ENCODE measurements around the gene PLA2G6.
"Not testable (repeated sequence)": the region's sequence is repeated elsewhere in the genome, so short reads cannot be mapped to it uniquely, and the experiment has no call there.

PLA2G6 gene

GRCh38 chr22:38129021-38129420 is 52.6 kb downstream of the PLA2G6 start:
- DNase-seq: no peak

DNA sequence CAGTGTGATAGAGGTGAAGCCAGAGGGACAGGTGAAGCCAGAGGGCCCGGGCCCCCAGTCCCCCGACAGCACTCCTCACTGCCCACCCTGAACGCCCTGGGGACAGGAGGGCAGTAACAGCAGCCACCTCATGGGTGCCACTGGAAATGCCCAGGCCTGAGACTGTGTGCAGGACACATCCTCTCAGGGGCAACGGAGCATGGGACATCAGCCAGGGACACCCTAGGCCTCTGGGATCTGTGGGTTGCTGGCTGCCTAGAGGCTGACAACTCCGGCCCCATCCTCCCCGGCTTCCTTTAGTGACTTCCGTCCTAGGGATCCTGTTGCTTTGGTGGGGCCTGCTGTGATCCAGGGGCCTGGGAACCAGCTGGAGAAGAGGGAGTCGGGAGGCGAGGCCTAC is 53.8 kb downstream of the PLA2G6 start:
- no peak for DNase-seq

DNA sequence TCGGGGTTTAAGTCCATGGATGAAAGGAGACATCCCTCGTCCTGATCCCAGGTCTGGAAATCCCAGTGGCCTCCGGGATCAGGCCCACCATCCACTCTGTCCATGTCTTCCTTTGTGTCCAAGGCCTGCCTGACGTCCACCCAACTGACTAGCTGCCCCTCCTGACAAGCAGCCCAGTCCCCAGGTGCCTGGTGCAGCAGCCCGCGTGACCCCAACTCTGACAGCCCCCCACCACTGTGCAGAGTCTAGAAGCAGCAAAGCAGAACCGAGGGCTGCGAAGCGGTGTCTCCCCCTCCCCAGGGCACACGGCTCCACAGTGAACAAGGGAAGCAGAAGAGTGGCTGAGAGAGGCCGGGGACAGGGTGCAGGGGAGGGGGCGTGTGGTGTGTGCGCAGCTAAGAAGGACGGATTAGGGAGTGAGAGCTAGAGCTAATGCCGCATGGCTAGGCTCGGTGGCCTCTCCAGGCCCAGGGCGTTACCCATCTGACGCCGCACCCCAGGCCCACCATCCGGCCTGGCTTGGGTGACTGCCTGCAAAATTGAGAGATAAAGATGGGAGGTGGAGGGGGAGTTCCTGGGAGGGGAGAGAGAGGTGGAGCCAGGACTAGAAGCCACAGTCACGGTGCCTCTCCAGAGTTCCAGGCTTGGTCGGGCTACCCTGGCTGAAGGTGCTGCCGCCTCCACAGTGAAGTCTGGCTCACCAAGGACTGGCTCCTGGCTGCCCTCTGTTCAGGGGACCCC is 54.5 kb downstream of the PLA2G6 start:
- no peak for DNase-seq

DNA sequence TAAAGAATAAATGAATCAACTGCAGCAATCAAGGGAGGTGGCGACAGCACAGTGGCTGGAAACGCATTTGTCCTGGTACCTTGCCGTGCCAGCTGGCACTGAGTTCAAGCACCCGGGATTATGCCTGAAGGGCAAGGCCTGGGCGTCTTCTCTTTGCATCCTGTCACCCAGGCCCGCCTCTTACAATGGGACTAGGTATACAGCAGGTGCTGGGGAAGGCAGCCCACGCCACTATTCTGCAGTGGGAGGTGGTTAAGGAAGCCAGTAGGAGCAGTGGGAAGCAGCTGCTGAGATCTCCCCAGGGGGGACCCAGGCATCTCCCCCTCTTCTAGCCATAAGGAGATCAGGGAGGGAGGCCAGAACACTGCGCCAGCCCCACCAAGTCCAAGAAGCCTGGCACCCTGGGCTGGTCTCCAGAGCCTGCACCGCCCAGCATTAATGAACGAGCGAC is 55.9 kb downstream of the PLA2G6 start:
- DNase-seq: no peak

DNA sequence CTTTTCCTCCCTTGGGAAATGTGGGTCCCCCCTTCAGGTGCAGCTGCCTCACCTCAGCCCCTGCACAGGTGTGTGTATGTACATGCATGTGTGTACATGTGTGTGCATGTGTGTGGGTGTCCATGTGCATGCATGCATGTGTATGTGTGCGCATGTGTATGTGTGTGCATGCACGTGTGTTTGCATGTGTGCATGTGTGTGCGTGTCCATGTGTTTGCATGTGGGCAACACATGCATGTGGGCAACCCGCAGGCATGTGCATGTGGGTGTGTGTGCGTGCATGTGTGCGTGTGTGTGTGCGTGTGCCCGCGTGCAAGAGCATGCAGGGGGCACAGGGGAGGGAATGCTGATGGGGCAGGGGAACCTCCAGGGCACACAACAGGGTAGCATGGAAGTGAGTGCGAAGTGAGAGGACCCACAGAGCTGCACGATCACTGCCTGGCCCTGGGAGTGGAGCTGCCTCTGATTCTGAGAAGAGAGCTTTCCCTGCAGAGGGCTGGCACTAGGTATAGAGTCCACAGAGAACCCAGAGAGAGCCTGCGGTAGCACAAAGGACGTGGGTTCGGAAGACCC is 56.5 kb downstream of the PLA2G6 start:
- DNase-seq: no peak

GRCh38 chr22:38124236-38124974 is 57.2 kb downstream of the PLA2G6 start:
- DNase-seq: no peak

DNA sequence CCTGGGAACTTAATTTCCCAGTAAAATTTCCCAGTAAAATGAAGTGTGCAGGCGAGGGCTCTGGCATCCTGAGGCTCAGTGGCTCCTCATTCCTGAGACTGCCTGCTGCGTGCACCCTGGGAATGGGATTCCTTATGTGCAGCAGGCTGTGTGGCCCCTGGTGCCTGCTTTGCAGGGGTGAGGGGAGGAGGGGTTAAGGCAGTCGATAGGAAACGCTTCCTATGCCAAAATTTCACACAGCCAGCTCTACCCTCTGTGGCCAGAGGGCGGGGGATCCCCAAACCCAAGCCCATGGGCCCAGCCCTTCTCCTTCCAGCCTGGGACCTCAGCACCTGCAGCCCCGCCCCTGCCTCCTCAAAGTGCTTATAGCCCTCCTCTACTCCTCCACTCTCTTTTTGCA is 59.0 kb downstream of the PLA2G6 start:
- no peak for DNase-seq

- DNase-seq: no peak
Measured at GRCh38 chr22:38120359-38121110, 61.1 kb downstream of the PLA2G6 start.

DNA sequence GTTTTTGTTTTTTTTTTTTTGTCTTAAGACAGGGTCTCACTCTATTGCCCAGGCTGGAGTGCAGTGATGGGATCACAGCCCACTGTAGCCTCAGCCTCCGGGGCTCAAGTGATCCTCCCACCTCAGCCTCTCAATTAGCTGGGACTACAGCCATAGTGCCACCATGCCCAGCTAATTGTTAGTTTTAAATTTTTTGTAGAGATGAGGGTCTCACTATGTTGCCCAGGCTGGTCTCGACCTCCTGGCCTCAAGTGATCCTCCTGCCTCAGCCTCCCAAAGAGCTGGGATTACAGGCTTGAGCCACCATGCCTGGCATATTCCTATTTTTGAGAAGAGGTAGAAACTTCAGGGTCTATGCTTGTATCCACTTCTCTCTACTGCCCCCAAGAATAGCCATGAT is 62.9 kb downstream of the PLA2G6 start:
- not testable (repeated sequence) for DNase-seq

- DNase-seq: no peak
Measured at GRCh38 chr22:38118182-38118581, 63.4 kb downstream of the PLA2G6 start.

DNA sequence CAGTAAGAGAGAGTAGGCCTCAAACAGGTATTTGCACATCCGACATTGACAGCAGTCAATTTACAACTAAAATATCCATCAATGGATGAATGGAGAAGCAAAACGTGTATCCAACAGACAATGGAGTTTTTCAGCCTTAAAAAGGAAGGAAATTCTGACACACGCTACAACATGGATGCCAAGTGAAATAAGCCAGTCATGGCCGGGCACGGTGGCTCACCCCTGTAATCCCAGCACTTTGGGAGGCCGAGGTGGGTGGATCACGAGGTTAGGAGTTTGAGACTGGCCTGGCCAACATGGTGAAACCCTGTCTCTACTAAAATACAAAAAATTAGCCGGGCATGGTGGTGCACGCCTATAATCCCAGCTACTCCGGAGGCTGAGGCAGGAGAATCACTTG is 64.1 kb downstream of the PLA2G6 start:
- DNase-seq: not testable (repeated sequence)

GRCh38 chr22:38115423-38116205 is 66.0 kb downstream of the PLA2G6 start:
- no peak for DNase-seq

- DNase-seq: peak; percentile 73
Measured at GRCh38 chr22:38114484-38115398, 66.9 kb downstream of the PLA2G6 start.

DNA sequence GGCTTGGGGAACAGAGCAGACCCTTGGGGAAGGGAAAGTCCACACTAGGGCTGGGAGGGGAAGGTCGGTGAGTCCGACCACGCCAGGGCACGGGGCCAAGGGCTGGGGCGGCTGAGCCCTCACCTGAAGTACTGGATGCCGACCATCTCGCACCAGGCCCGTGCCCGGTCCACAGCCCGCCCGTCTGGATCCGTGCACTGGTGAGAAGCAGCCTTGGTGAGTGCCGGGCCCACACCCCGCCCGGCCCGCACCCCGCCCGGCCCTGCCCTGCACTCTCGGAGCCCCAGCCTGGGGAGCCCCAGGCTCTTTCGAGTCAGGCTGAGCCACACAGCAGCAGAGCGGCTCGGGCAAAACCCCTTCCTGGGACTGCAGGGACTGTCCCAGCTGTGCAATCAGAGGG is 69.2 kb downstream of the PLA2G6 start:
- DNase-seq: no peak

DNA sequence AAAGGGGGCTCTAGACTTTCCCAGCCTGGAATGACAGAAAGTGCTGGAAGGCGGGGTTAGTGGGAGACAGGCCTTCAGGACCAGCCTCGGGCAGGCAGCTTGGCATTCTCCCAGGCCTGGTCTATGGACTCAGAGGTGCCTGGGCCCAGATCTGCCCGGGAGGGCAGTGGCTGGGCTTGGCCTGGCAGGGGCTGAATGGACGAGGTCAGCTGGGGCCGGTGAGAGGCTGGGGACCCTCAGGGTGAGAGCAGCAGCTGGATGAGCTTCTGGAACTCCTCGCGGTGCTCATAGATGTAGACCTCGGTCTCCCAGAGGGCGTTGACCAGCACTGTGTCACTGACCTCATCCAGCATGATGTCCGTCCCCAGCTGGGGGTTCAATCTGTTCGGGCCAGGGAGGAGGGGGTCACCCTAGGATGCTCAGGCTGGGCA is 69.7 kb downstream of the PLA2G6 start:
- DNase-seq: no peak

DNA sequence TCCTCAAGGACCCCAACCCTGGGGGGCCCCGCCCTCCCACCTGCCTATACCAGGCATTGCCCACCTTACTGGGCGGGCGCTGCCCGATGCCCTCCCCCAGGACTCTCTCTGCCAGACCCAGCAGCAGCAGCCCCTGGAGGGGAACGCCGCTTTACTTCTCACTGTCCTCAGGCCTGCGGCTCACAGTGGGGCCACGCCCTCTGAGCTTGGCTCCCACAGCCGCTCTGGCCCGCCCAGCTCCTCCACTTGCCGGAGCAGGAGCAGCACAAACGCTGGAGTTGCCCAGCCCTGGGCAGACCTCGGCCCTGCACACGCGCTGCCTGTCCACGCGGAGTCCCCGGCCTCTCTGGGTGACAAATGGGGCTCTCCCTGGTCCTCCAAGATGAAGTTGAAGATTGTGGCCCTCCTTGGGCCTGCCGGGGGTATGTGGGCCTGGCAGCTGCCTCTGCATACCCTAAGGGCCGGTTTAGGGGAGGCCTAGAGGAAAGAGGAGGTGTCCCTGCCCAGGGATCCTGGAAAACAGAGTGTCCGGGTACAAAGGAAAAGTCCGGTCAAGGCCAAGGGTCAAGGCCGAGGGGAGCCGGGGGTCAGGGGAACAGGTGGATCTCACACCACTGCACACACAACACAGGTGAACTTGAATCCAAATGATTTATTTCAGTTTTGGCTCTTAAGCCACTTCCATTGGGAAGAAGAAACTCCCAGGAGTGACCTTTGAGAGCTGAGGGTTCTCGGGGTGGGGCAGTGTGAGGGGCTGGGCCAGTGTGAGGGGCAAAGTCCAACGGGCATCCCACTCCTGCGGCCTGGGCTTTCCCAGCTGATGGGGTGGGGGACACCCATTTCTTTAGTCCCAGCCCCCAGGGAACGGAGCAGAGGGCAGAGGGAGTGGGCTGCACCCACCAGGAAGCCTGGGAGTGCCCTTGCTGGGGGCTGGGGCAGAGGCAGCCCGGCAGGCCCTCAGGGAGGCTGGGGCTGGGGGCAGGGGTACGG is 70.5 kb downstream of the PLA2G6 start:
- DNase-seq: no peak

GRCh38 chr22:38110008-38110862 is 71.4 kb downstream of the PLA2G6 start, which contains the start of gene BAIAP2L2:
TSS of gene BAIAP2L2 (minus strand) at chr22:38110684. CDS start at chr22:38110525, 159 bp downstream.
- no peak for DNase-seq

- DNase-seq: no peak
Measured at GRCh38 chr22:38109371-38110001, 72.1 kb downstream of the PLA2G6 start.

Measured in fibroblast of skin of right quadriceps (primary cell).